WTC11 (cell line): ENCODE results near the gene SYNE3. TPM values are rescaled to one million over a fixed set of nuclear protein-coding genes. Genes with fewer than 3 reads are reported as not detected.

Experiments
- ATAC-seq: fragments of 200-7000 bp; cut with Tn5 transposase; 2 replicates; pipeline ENCODE4 v1.10.0; 2021; ENCODE audit warnings: mild to moderate bottlenecking, moderate library complexity
- CTCF ChIA-PET: fragments of 300-600 bp; sonication (Branson Sonifier 250); formaldehyde crosslinking; loops from one replicate; lab custom pipeline; 2021; ENCODE audit warnings: antibody characterized with exemption; lab: Charles Lee
- POLR2A ChIA-PET: fragments of 350-600 bp; sonication (Branson Sonifier 250); formaldehyde crosslinking; loops from one replicate; lab custom pipeline; 2021; ENCODE audit warnings: antibody characterized with exemption; lab: Charles Lee
- DNase-seq: peaks from one replicate; pipeline ENCODE4 v3.0.0; 2021; ENCODE audit warnings: low spot score
- H3K27ac Mint-ChIP-seq: 2 replicates; pipeline ENCODE4 v1.8.0; 2021; ENCODE audit warnings: mixed read lengths
- H3K27me3 Mint-ChIP-seq: 2 replicates; pipeline ENCODE4 v1.8.0; 2021; ENCODE audit warnings: low read depth, mild to moderate bottlenecking, moderate library complexity, mixed read lengths
- H3K36me3 Mint-ChIP-seq: 2 replicates; pipeline ENCODE4 v1.8.0; 2021; ENCODE audit warnings: mixed read lengths
- H3K4me1 Mint-ChIP-seq: 2 replicates; pipeline ENCODE4 v1.8.0; 2022; ENCODE audit warnings: mixed read lengths
- H3K4me3 Mint-ChIP-seq: 2 replicates; pipeline ENCODE4 v1.8.0; 2021; ENCODE audit warnings: mild to moderate bottlenecking, moderate library complexity, mixed read lengths
- H3K9me3 Mint-ChIP-seq: 2 replicates; pipeline ENCODE4 v1.8.0; 2021; ENCODE audit warnings: mixed read lengths
- ATF3 ChIP-seq: sonication (generic); formaldehyde crosslinking; conservative IDR thresholded peaks from 2 replicates; pipeline ENCODE4 v1.8.1; 2022; ENCODE audit warnings: mild to moderate bottlenecking, missing genetic modification reagents
- CTCF ChIP-seq: fragments of 200-600 bp; IDR thresholded peaks from 2 replicates; pipeline ENCODE4 v1.8.0; 2022; ENCODE audit warnings: antibody characterized with exemption
- E2F4 ChIP-seq: sonication (generic); formaldehyde crosslinking; IDR thresholded peaks from 2 replicates; pipeline ENCODE4 v1.8.1; 2022; ENCODE audit warnings: low read depth, mild to moderate bottlenecking, moderate library complexity, missing genetic modification reagents, borderline replicate concordance
- FOXP1 ChIP-seq: sonication (generic); formaldehyde crosslinking; IDR thresholded peaks from 2 replicates; pipeline ENCODE4 v1.8.0; 2022; ENCODE audit warnings: missing genetic modification reagents, mild to moderate bottlenecking, moderate library complexity, borderline replicate concordance
- FOXP4 ChIP-seq: sonication (generic); formaldehyde crosslinking; IDR thresholded peaks from 2 replicates; pipeline ENCODE4 v1.8.0; 2022; ENCODE audit warnings: mild to moderate bottlenecking, missing genetic modification reagents
- GTF2I ChIP-seq: fragments of 250-450 bp; sonication (Bioruptor Pico); conservative IDR thresholded peaks from 2 replicates; pipeline ENCODE4 v1.4.0; 2021; ENCODE audit warnings: mild to moderate bottlenecking
- HMGA2 ChIP-seq: fragments of 250-450 bp; sonication (Bioruptor Pico); IDR thresholded peaks from 2 replicates; pipeline ENCODE4 v1.4.0; 2021; ENCODE audit warnings: mild to moderate bottlenecking, moderate library complexity
- IRF2 ChIP-seq: sonication (generic); formaldehyde crosslinking; IDR thresholded peaks from 2 replicates; pipeline ENCODE4 v1.8.0; 2022; ENCODE audit warnings: low read depth, missing genetic modification reagents, borderline replicate concordance
- NR2C2 ChIP-seq: sonication (generic); formaldehyde crosslinking; IDR thresholded peaks from 2 replicates; pipeline ENCODE4 v1.8.0; 2022; ENCODE audit warnings: mild to moderate bottlenecking, missing genetic modification reagents
- PRDM15 ChIP-seq: sonication (generic); formaldehyde crosslinking; IDR thresholded peaks from 2 replicates; pipeline ENCODE4 v1.8.0; 2022; ENCODE audit warnings: missing genetic modification reagents
- PREB ChIP-seq: sonication (generic); formaldehyde crosslinking; IDR thresholded peaks from 2 replicates; pipeline ENCODE4 v1.8.1; 2022; ENCODE audit warnings: mild to moderate bottlenecking, missing genetic modification reagents, moderate library complexity, borderline replicate concordance
- SOX15 ChIP-seq: fragments of 250-450 bp; sonication (Bioruptor Pico); IDR thresholded peaks from 2 replicates; pipeline ENCODE4 v1.9.0; 2021; ENCODE audit warnings: mild to moderate bottlenecking
- SP1 ChIP-seq: sonication (generic); formaldehyde crosslinking; conservative IDR thresholded peaks from 2 replicates; pipeline ENCODE4 v1.8.1; 2022; ENCODE audit warnings: missing genetic modification reagents
- TEAD4 ChIP-seq: sonication (generic); formaldehyde crosslinking; IDR thresholded peaks from 2 replicates; pipeline ENCODE4 v1.8.0; 2022; ENCODE audit warnings: mild to moderate bottlenecking, missing genetic modification reagents
- USF1 ChIP-seq: sonication (generic); formaldehyde crosslinking; IDR thresholded peaks from 2 replicates; pipeline ENCODE4 v1.8.0; 2022; ENCODE audit warnings: mild to moderate bottlenecking, missing genetic modification reagents
- ZNF138 ChIP-seq: sonication (generic); formaldehyde crosslinking; conservative IDR thresholded peaks from 2 replicates; pipeline ENCODE4 v1.8.1; 2022; ENCODE audit warnings: mild to moderate bottlenecking, moderate library complexity, missing genetic modification reagents
- ZNF263 ChIP-seq: sonication (generic); formaldehyde crosslinking; IDR thresholded peaks from 2 replicates; pipeline ENCODE4 v1.8.1; 2022; ENCODE audit warnings: low read depth, mild to moderate bottlenecking, moderate library complexity, missing genetic modification reagents
- ZNF416 ChIP-seq: fragments of 250-450 bp; sonication (Bioruptor Pico); IDR thresholded peaks from 2 replicates; pipeline ENCODE4 v1.9.0; 2021; ENCODE audit warnings: mild to moderate bottlenecking, inconsistent platforms
- ZNF425 ChIP-seq: fragments of 250-450 bp; sonication (Bioruptor Pico); conservative IDR thresholded peaks from 2 replicates; pipeline ENCODE4 v1.9.0; 2021; ENCODE audit warnings: mild to moderate bottlenecking
- ZSCAN18 ChIP-seq: fragments of 250-450 bp; sonication (Bioruptor Pico); IDR thresholded peaks from 2 replicates; pipeline ENCODE4 v2.1.2; 2022; ENCODE audit warnings: mild to moderate bottlenecking, moderate library complexity
- total RNA-seq: library from RNA; stranded (reverse); gene quantifications from 3 replicates; pipeline ENCODE4 v1.2.3, GENCODE V29; 2021

Gene SYNE3
- total RNA-seq, 1 experiment from 2014 or later, result 0.24 TPM

GRCh38 chr14:95476747-95477146, 39.7 kb downstream of the SYNE3 start:
- H3K4me3 Mint-ChIP-seq, result no peak overlapping the region
- DNase-seq (no peak), ATAC-seq (no peak)
- no peak overlapping the region for H3K27ac Mint-ChIP-seq
- no peaks in the 10 kb centered on the region for H3K27me3 Mint-ChIP-seq
- ChIA-PET CTCF (no interaction called here), POLR2A (no interaction called here)
- TF ChIP-seq ATF3, result no peak
- no peak for TF ChIP-seq USF1 (CRISPR knock-in tag)
- TF ChIP-seq ZNF263 (CRISPR knock-in tag), result no peak
- TF ChIP-seq E2F4 (CRISPR knock-in tag), result no peak
- no peak for TF ChIP-seq FOXP4 (CRISPR knock-in tag)
- TF ChIP-seq CTCF, result no peak
- no peak for TF ChIP-seq GTF2I (CRISPR knock-in tag)
- no peak for TF ChIP-seq HMGA2 (CRISPR knock-in tag)
- no peak for TF ChIP-seq PRDM15 (CRISPR knock-in tag)
- TF ChIP-seq SP1, result no peak
- no peak for TF ChIP-seq ZNF138 (CRISPR knock-in tag)
- TF ChIP-seq FOXP1 (CRISPR knock-in tag), result no peak
- no peak for TF ChIP-seq SOX15
- no peak for TF ChIP-seq IRF2 (CRISPR knock-in tag)
- no peak for TF ChIP-seq ZNF425 (CRISPR knock-in tag)
- TF ChIP-seq ZSCAN18 (CRISPR knock-in tag), result no peak
- TF ChIP-seq ZNF416, result no peak
- TF ChIP-seq PREB (CRISPR knock-in tag), result no peak
- TF ChIP-seq NR2C2 (CRISPR knock-in tag), result no peak
- no peak for TF ChIP-seq TEAD4 (CRISPR knock-in tag)
- H3K4me1 Mint-ChIP-seq, result peaks cover 11% of the 10 kb centered on the region
- H3K36me3 Mint-ChIP-seq, result no peaks in the 10 kb centered on the region
- no peaks in the 10 kb centered on the region for H3K9me3 Mint-ChIP-seq
